ENCODE measurements around the gene CEBPZ.

GRCh38 chr2:37190290-37190689, 41.1 kb downstream of the CEBPZ start:
- TF ChIP-seq POLR2A (IDR thresholded peaks at IDR 0.05) = no peak
- no peak for TF ChIP-seq CTCF (IDR thresholded peaks at IDR 0.05)
